MG63 (cell line): ENCODE data around the gene CD300LB. TPM values are rescaled to one million over a fixed set of nuclear protein-coding genes. Genes with fewer than 3 reads are reported as not detected.

Source experiments
- DNase-seq: peaks from one replicate; pipeline ENCODE4 v3.0.0-alpha.2; 2020
- H3K27me3 ChIP-seq: fragments of 250-450 bp; sonication (Bioruptor Pico); 2 replicates; pipeline ENCODE4 v1.5.1; 2020; ENCODE audit warnings: mild to moderate bottlenecking, moderate library complexity
- H3K36me3 ChIP-seq: fragments of 250-450 bp; sonication (Bioruptor Pico); 2 replicates; pipeline ENCODE4 v1.5.1; 2020; ENCODE audit warnings: mild to moderate bottlenecking, moderate library complexity
- H3K4me3 ChIP-seq: fragments of 250-450 bp; sonication (Bioruptor Pico); 2 replicates; pipeline ENCODE4 v1.5.1; 2020; ENCODE audit warnings: mild to moderate bottlenecking, moderate library complexity
- H3K9me3 ChIP-seq: fragments of 250-450 bp; sonication (Bioruptor Pico); 2 replicates; pipeline ENCODE4 v1.5.1; 2020; ENCODE audit warnings: mild to moderate bottlenecking, moderate library complexity
- total RNA-seq: library from RNA; depleted of rRNA; stranded (reverse); fragments of >200 nt; shearing (Covaris generic); gene quantifications from 2 replicates; pipeline ENCODE4 v1.2.3, GENCODE V29; 2014; ENCODE audit warnings: low replicate concordance

The CD300LB gene
- total RNA-seq, 1 experiment from 2014 or later = not detected

- no peak overlapping the region for H3K4me3 ChIP-seq
- H3K36me3 ChIP-seq = no peaks in the 10 kb centered on the region
- H3K27me3 ChIP-seq = peaks cover 26% of the 10 kb centered on the region
- DNase-seq = no peak
- H3K9me3 ChIP-seq = 0 out of 2 replicates have a peak, but pooled peaks cover 3% of the 10 kb centered on the region
Observed at GRCh38 chr17:74539281-74539820, 8.1 kb upstream of the CD300LB start.

GRCh38 chr17:74536890-74537289, 5.6 kb upstream of the CD300LB start:
- Histone ChIP-seq H3K9me3 (0 out of 2 replicates have a peak, but pooled peaks cover 3% of the 10 kb centered on the region), H3K4me3 (no peak overlapping the region), H3K27me3 (peaks cover 28% of the 10 kb centered on the region), H3K36me3 (no peaks in the 10 kb centered on the region)
- DNase-seq = no peak

GRCh38 chr17:74532115-74532514, 840 bp upstream of the CD300LB start:
- Histone ChIP-seq H3K9me3 (0 out of 2 replicates have a peak, but pooled peaks cover 3% of the 10 kb centered on the region), H3K4me3 (no peak overlapping the region), H3K36me3 (no peaks in the 10 kb centered on the region), H3K27me3 (peaks cover 19% of the 10 kb centered on the region)
- DNase-seq = no peak

GRCh38 chr17:74530831-74531150, 484 bp downstream of the CD300LB start:
- DNase-seq = no peak
- no peak overlapping the region for H3K4me3 ChIP-seq
- H3K27me3 ChIP-seq = peaks cover 8% of the 10 kb centered on the region
- H3K9me3 ChIP-seq = 0 out of 2 replicates have a peak, but pooled peaks cover 3% of the 10 kb centered on the region
- H3K36me3 ChIP-seq = no peaks in the 10 kb centered on the region

- Histone ChIP-seq H3K9me3 (no peaks in the 10 kb centered on the region), H3K4me3 (no peak overlapping the region), H3K27me3 (0 out of 2 replicates have a peak, but pooled peaks cover 2% of the 10 kb centered on the region), H3K36me3 (no peaks in the 10 kb centered on the region)
- no peak for DNase-seq
Observed at GRCh38 chr17:74529243-74529642, 2.0 kb downstream of the CD300LB start.

- Histone ChIP-seq H3K36me3 (no peaks in the 10 kb centered on the region), H3K27me3 (0 out of 2 replicates have a peak, but pooled peaks cover 2% of the 10 kb centered on the region), H3K9me3 (no peaks in the 10 kb centered on the region), H3K4me3 (no peak overlapping the region)
- no peak for DNase-seq
Observed at GRCh38 chr17:74528491-74529199, 2.6 kb downstream of the CD300LB start.

- no peaks in the 10 kb centered on the region for H3K9me3 ChIP-seq
- no peak overlapping the region for H3K4me3 ChIP-seq
- H3K27me3 ChIP-seq = 0 out of 2 replicates have a peak, but pooled peaks cover 2% of the 10 kb centered on the region
- DNase-seq = no peak
- H3K36me3 ChIP-seq = no peaks in the 10 kb centered on the region
Observed at GRCh38 chr17:74527756-74528155, 3.5 kb downstream of the CD300LB start.

GRCh38 chr17:74527081-74527480, 4.2 kb downstream of the CD300LB start:
- Histone ChIP-seq H3K9me3 (no peaks in the 10 kb centered on the region), H3K36me3 (no peaks in the 10 kb centered on the region), H3K27me3 (no peaks in the 10 kb centered on the region), H3K4me3 (no peak overlapping the region)
- DNase-seq = no peak

- no peak overlapping the region for H3K4me3 ChIP-seq
- DNase-seq = no peak
- no peaks in the 10 kb centered on the region for H3K27me3 ChIP-seq
- H3K9me3 ChIP-seq = no peaks in the 10 kb centered on the region
- no peaks in the 10 kb centered on the region for H3K36me3 ChIP-seq
Observed at GRCh38 chr17:74526681-74527080, 4.6 kb downstream of the CD300LB start.

GRCh38 chr17:74525781-74526288, 5.4 kb downstream of the CD300LB start:
- H3K36me3 ChIP-seq = no peaks in the 10 kb centered on the region
- no peaks in the 10 kb centered on the region for H3K27me3 ChIP-seq
- H3K4me3 ChIP-seq = no peak overlapping the region
- no peaks in the 10 kb centered on the region for H3K9me3 ChIP-seq
- DNase-seq = no peak

- H3K9me3 ChIP-seq = no peaks in the 10 kb centered on the region
- no peaks in the 10 kb centered on the region for H3K36me3 ChIP-seq
- no peak for DNase-seq
- no peak overlapping the region for H3K4me3 ChIP-seq
- no peaks in the 10 kb centered on the region for H3K27me3 ChIP-seq
Observed at GRCh38 chr17:74525465-74525725, 5.9 kb downstream of the CD300LB start.

GRCh38 chr17:74524653-74525464, 6.4 kb downstream of the CD300LB start:
- no peaks in the 10 kb centered on the region for H3K27me3 ChIP-seq
- H3K4me3 ChIP-seq = no peak overlapping the region
- H3K9me3 ChIP-seq = no peaks in the 10 kb centered on the region
- no peaks in the 10 kb centered on the region for H3K36me3 ChIP-seq
- DNase-seq = no peak

GRCh38 chr17:74523308-74523707, 8.0 kb downstream of the CD300LB start:
- DNase-seq = no peak

GRCh38 chr17:74522381-74523105, 8.7 kb downstream of the CD300LB start:
- DNase-seq = no peak

More at GRCh38 chr17:74523308-74523707, 8.0 kb downstream of the CD300LB start:
- Histone ChIP-seq H3K9me3 (no peaks in the 10 kb centered on the region), H3K4me3 (no peak overlapping the region), H3K27me3 (no peaks in the 10 kb centered on the region), H3K36me3 (no peaks in the 10 kb centered on the region)

GRCh38 chr17:74521701-74522201, 9.5 kb downstream of the CD300LB start:
- Histone ChIP-seq H3K9me3 (no peaks in the 10 kb centered on the region), H3K4me3 (no peak overlapping the region), H3K36me3 (no peaks in the 10 kb centered on the region), H3K27me3 (no peaks in the 10 kb centered on the region)
- DNase-seq = no peak

More at GRCh38 chr17:74522381-74523105, 8.7 kb downstream of the CD300LB start:
- no peaks in the 10 kb centered on the region for H3K27me3 ChIP-seq
- no peaks in the 10 kb centered on the region for H3K36me3 ChIP-seq
- no peaks in the 10 kb centered on the region for H3K9me3 ChIP-seq
- H3K4me3 ChIP-seq = no peak overlapping the region

- DNase-seq = peak; percentile 53
- H3K4me3 ChIP-seq = no peak overlapping the region
- H3K36me3 ChIP-seq = no peaks in the 10 kb centered on the region
- no peaks in the 10 kb centered on the region for H3K27me3 ChIP-seq
- no peaks in the 10 kb centered on the region for H3K9me3 ChIP-seq
Observed at GRCh38 chr17:74520790-74521480, 10.3 kb downstream of the CD300LB start.
